Fibroblast of lung (primary cell): ENCODE measurements around the gene SEC14L1. TPM values are rescaled to one million over a fixed set of nuclear protein-coding genes. Genes with fewer than 3 reads are reported as not detected.
A peak's percentile ranks its signal among the peaks of the same experiment; 100 is the strongest.

ENCODE experiments used
- DNase-seq, 2 donors: peaks; one replicate each; pipeline versions ENCODE4 v3.0.0 to v3.0.0-alpha.2; 2010; ENCODE audit warnings: low read depth in 2 of 2
- H2AFZ ChIP-seq: 2 replicates; pipeline ENCODE4 v1.5.1; 2012; ENCODE audit warnings: low read length, control low read depth, inconsistent platforms
- H3K27ac ChIP-seq: 2 replicates; pipeline ENCODE4 v1.5.1; 2011; ENCODE audit warnings: low read length, control low read depth; ENCODE audit not compliant: insufficient read depth
- H3K27me3 ChIP-seq: 2 replicates; pipeline ENCODE4 v1.5.1; 2011; ENCODE audit warnings: mild to moderate bottlenecking, low read length; ENCODE audit not compliant: control insufficient read depth, insufficient read depth
- H3K36me3 ChIP-seq: 2 replicates; pipeline ENCODE4 v1.5.1; 2011; ENCODE audit warnings: low read length; ENCODE audit not compliant: control insufficient read depth, insufficient read depth
- H3K4me1 ChIP-seq: 2 replicates; pipeline ENCODE4 v1.5.1; 2011; ENCODE audit warnings: low read length; ENCODE audit not compliant: control insufficient read depth, insufficient read depth; ENCODE audit errors: extremely low read depth
- H3K4me2 ChIP-seq: 2 replicates; pipeline ENCODE4 v1.5.1; 2011; ENCODE audit warnings: low read length, control low read depth; ENCODE audit not compliant: insufficient read depth; ENCODE audit errors: extremely low read depth
- H3K4me3 ChIP-seq, 4 experiments: fragments of 200-600 bp in 1 of 4; sonication (generic) in 1 of 4; replicated peaks in 1 of 4; 2 replicates each; pipeline ENCODE4 v1.5.1; 2011 to 2016; ENCODE audit warnings: low read length in 4 of 4, low read depth in 3 of 4, mild to moderate bottlenecking in 3 of 4, control low read depth in 2 of 4, inconsistent platforms in 1 of 4, mixed read lengths in 1 of 4; ENCODE audit not compliant: insufficient read depth in 1 of 4; ENCODE audit errors: control extremely low read depth in 1 of 4
- H3K79me2 ChIP-seq: 2 replicates; pipeline ENCODE4 v1.5.1; 2012; ENCODE audit warnings: mild to moderate bottlenecking, low read length, inconsistent platforms; ENCODE audit not compliant: control insufficient read depth, insufficient read depth
- H3K9ac ChIP-seq: 2 replicates; pipeline ENCODE4 v1.5.1; 2011; ENCODE audit warnings: mild to moderate bottlenecking, low read length, control low read depth; ENCODE audit not compliant: insufficient read depth
- H3K9me3 ChIP-seq: 2 replicates; pipeline ENCODE4 v1.5.1; 2012; ENCODE audit warnings: low read depth, low read length; ENCODE audit not compliant: control insufficient read depth, insufficient read depth
- H4K20me1 ChIP-seq: 2 replicates; pipeline ENCODE4 v1.5.1; 2011; ENCODE audit warnings: low read length; ENCODE audit not compliant: control insufficient read depth, insufficient read depth; ENCODE audit errors: extremely low read depth
- CTCF ChIP-seq, 2 donors: IDR thresholded peaks in 1 of 2; conservative IDR thresholded peaks in 1 of 2; 1 replicate in 1 of 2; 2 replicates in 1 of 2; pipeline ENCODE4 v1.5.1; 2011 to 2012; ENCODE audit warnings: low read length in 2 of 2, control low read depth in 1 of 2, inconsistent platforms in 1 of 2, low read depth in 1 of 2, mild to moderate bottlenecking in 1 of 2
- EZH2 ChIP-seq: IDR thresholded peaks from 2 replicates; pipeline ENCODE4 v1.5.1; 2012; ENCODE audit warnings: low read length, control low read depth, mild to moderate bottlenecking; ENCODE audit errors: missing control alignments
- polyA plus RNA-seq, 2 donors: library from polyadenylated mRNA; depleted of rRNA in 1 of 2; stranded (reverse) in 1 of 2; unstranded in 1 of 2; fragments of >200 nt; gene quantifications; 2 replicates each; pipeline ENCODE4 v1.2.1, GENCODE V29; 2011 to 2012; ENCODE audit warnings: missing spikeins in 1 of 2
- total RNA-seq: library from RNA; depleted of rRNA; stranded (reverse); fragments of >200 nt; gene quantifications from 2 replicates; pipeline ENCODE4 v1.2.1, GENCODE V29; 2014

SEC14L1 gene
- total and polyA plus RNA-seq, 2 donors (not counting 1 experiment from before 2014, with no cell fraction given) = 21.1 to 32.9 TPM

GRCh38 chr17:77096570-77097214, 44.1 kb upstream of the SEC14L1 start:
- peak; percentile 60 to 85 for TF ChIP-seq CTCF (conservative IDR thresholded peaks at IDR 0.05 in 1 of 2, IDR thresholded peaks at IDR 0.05 in 1 of 2; ENCODE audit: low read depth in 1 of 2, low read length in 2 of 2)
- no peak for TF ChIP-seq EZH2

GRCh38 chr17:77097631-77098180, 43.1 kb upstream of the SEC14L1 start:
- no peaks in the 10 kb centered on the region for H3K27me3 ChIP-seq
- TF ChIP-seq EZH2 (no peak), CTCF (conservative IDR thresholded peaks at IDR 0.05 in 1 of 2, IDR thresholded peaks at IDR 0.05 in 1 of 2; ENCODE audit: low read depth in 1 of 2, low read length in 2 of 2) (no peak)

More at GRCh38 chr17:77096570-77097214, 44.1 kb upstream of the SEC14L1 start:
- no peaks in the 10 kb centered on the region for H3K79me2 ChIP-seq
- H3K27ac ChIP-seq = peak overlapping the region; percentile 12
- no peaks in the 10 kb centered on the region for H3K27me3 ChIP-seq
- H2AFZ ChIP-seq = no peak overlapping the region
- peaks cover 3% of the 10 kb centered on the region for H3K4me1 ChIP-seq
- no peaks in the 10 kb centered on the region for H3K9me3 ChIP-seq
- H3K36me3 ChIP-seq = peaks cover 14% of the 10 kb centered on the region
- no peaks in the 10 kb centered on the region for H4K20me1 ChIP-seq
- peak; percentile 74 to 78 for DNase-seq
- H3K9ac ChIP-seq = no peak overlapping the region
- H3K4me2 ChIP-seq = peak overlapping the region; percentile 48
- no peak overlapping the region for H3K4me3 ChIP-seq

GRCh38 chr17:77098884-77099545, 41.8 kb upstream of the SEC14L1 start:
- DNase-seq = peak; percentile 69 to 83
- Histone ChIP-seq H3K79me2 (no peaks in the 10 kb centered on the region), H3K27me3 (no peaks in the 10 kb centered on the region), H3K27ac (no peak overlapping the region), H3K9ac (no peak overlapping the region), H3K4me1 (peaks cover 3% of the 10 kb centered on the region), H3K4me3 (no peak overlapping the region), H3K4me2 (no peak overlapping the region), H2AFZ (no peak overlapping the region), H3K9me3 (no peaks in the 10 kb centered on the region), H3K36me3 (peaks cover 4% of the 10 kb centered on the region), H4K20me1 (no peaks in the 10 kb centered on the region)
- TF ChIP-seq CTCF (conservative IDR thresholded peaks at IDR 0.05 in 1 of 2, IDR thresholded peaks at IDR 0.05 in 1 of 2; ENCODE audit: low read depth in 1 of 2, low read length in 2 of 2) (no peak), EZH2 (no peak)

More at GRCh38 chr17:77097631-77098180, 43.1 kb upstream of the SEC14L1 start:
- H3K9me3 ChIP-seq = no peaks in the 10 kb centered on the region
- H3K4me1 ChIP-seq = peaks cover 3% of the 10 kb centered on the region
- H3K9ac ChIP-seq = no peak overlapping the region
- no peak overlapping the region for H3K4me3 ChIP-seq
- H3K79me2 ChIP-seq = no peaks in the 10 kb centered on the region
- no peaks in the 10 kb centered on the region for H4K20me1 ChIP-seq
- peaks cover 10% of the 10 kb centered on the region for H3K36me3 ChIP-seq
- no peak overlapping the region for H3K4me2 ChIP-seq
- no peak overlapping the region for H2AFZ ChIP-seq
- no peak for DNase-seq
- no peak overlapping the region for H3K27ac ChIP-seq
